Measurements from ENCODE around the gene SEMA4F. TPM values are rescaled to one million over a fixed set of nuclear protein-coding genes. Genes with fewer than 3 reads are reported as not detected.

Gene SEMA4F
- total RNA-seq, 1 donor from 2014 or later = 8.3 TPM

DNA sequence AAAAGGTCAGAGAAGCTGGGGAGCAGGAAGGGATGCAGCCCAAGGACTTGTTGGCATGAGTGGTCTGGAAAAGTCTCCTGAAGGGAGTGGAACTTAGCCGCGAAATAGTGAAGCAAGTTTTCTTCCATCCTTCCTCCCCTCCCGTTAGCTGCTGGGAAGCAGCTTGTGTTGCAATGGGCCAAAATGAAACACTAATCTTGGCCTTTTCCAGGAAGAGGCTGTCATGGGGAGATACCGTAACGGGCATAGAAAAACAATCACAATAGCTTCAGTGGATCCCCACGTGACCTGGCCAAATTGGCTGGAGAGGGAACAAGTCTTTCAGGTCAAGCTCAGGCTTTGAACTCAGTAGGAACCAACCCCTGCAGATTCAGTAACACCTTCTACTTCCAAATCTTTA, 49.3 kb downstream of the SEMA4F start:
- intact Hi-C loops (cut with DNase I) = no loop called here
- H3K9me3 ChIP-seq = no peaks in the 10 kb centered on the region
- no peaks in the 10 kb centered on the region for H3K27me3 ChIP-seq
- H3K4me1 ChIP-seq = no peaks in the 10 kb centered on the region
- H3K27ac ChIP-seq = no peak overlapping the region
- no peak overlapping the region for H3K4me3 ChIP-seq
- DNase-seq (ENCODE audit: extremely low spot score in 2 of 2) = no peak
- TF ChIP-seq POLR2AphosphoS5 (IDR thresholded peaks at IDR 0.05; ENCODE audit: insufficient read depth in 1 of 2, low read depth in 1 of 2) = no peak
- TF ChIP-seq, protein P1, sequence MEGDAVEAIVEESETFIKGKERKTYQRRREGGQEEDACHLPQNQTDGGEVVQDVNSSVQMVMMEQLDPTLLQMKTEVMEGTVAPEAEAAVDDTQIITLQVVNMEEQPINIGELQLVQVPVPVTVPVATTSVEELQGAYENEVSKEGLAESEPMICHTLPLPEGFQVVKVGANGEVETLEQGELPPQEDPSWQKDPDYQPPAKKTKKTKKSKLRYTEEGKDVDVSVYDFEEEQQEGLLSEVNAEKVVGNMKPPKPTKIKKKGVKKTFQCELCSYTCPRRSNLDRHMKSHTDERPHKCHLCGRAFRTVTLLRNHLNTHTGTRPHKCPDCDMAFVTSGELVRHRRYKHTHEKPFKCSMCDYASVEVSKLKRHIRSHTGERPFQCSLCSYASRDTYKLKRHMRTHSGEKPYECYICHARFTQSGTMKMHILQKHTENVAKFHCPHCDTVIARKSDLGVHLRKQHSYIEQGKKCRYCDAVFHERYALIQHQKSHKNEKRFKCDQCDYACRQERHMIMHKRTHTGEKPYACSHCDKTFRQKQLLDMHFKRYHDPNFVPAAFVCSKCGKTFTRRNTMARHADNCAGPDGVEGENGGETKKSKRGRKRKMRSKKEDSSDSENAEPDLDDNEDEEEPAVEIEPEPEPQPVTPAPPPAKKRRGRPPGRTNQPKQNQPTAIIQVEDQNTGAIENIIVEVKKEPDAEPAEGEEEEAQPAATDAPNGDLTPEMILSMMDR (IDR thresholded peaks at IDR 0.05) = no peak
- TF ChIP-seq POLR2A (IDR thresholded peaks at IDR 0.05) = no peak
- H3K36me3 ChIP-seq = no peaks in the 10 kb centered on the region

DNA sequence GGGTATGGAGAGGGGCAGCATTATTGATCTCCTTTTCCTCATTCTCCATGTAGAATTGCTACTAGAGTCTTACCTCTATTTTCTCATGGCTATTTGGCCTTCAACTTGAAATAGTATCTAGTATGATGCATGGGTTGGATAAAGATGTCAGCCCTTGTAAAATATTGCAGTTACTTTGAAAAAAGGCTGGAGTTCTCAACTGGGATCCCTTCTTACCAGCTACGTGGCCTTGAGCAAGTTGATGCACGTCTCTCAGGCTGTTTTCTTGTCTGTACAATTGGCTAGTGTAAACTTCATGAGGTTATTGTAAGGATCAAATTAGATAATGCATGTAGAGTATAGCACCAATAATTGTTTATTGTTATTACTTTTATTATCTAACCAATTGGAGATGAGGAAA, 50.2 kb downstream of the SEMA4F start:
- Histone ChIP-seq H3K36me3 (no peaks in the 10 kb centered on the region), H3K27me3 (no peaks in the 10 kb centered on the region), H3K4me1 (no peaks in the 10 kb centered on the region), H3K27ac (no peak overlapping the region), H3K4me3 (no peak overlapping the region), H3K9me3 (no peaks in the 10 kb centered on the region)
- intact Hi-C loops (cut with DNase I) = no loop called here
- no peak for TF ChIP-seq POLR2A (IDR thresholded peaks at IDR 0.05)
- no peak for TF ChIP-seq POLR2AphosphoS5 (IDR thresholded peaks at IDR 0.05; ENCODE audit: insufficient read depth in 1 of 2, low read depth in 1 of 2)
- TF ChIP-seq, protein P1 (IDR thresholded peaks at IDR 0.05) = no peak
- no peak for DNase-seq (ENCODE audit: extremely low spot score in 2 of 2)

DNA sequence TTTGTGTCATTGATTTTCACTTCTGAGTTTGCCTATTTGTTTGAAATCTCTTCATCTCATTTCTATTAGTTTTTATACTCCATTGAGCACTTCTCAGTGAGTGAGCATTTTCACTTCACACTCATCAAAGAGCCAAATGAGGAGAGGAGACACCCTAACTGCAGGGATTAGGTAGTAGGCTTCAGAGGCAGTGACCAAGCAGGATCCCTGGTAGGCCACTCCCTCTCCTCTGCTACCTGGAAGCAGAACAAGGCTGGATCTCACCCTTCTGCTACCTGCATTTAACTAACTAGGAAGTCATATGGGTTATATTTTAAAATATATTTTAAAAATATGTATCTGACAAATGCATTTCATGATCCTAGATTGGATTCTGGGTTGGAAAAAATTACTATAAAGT, 52.7 kb downstream of the SEMA4F start:
- Histone ChIP-seq H3K4me1 (no peaks in the 10 kb centered on the region), H3K36me3 (no peaks in the 10 kb centered on the region), H3K27ac (no peak overlapping the region), H3K9me3 (no peaks in the 10 kb centered on the region), H3K27me3 (no peaks in the 10 kb centered on the region), H3K4me3 (no peak overlapping the region)
- no peak for DNase-seq (ENCODE audit: extremely low spot score in 2 of 2)
- intact Hi-C loops (cut with DNase I) = no loop called here
- TF ChIP-seq POLR2AphosphoS5 (IDR thresholded peaks at IDR 0.05; ENCODE audit: insufficient read depth in 1 of 2, low read depth in 1 of 2) = no peak

DNA sequence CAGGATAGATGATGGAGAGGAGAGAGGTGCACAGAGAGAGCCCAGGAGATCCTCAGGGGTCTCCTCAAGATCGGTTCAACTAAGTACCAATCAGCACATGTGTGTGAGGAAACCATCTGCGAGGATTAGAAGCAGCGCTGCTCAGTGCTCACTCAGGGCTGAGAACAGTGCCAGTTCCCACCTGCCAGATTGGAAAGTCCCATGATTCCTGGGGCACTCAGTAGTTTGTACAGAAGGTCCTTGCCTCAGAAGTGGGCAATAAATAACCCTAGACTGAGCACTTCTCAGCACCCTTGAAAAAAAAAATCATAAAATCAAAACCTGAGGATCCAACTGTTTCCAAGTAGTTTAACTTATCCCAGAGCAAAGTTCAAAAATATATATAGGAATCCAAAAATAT, 53.8 kb downstream of the SEMA4F start:
- Histone ChIP-seq H3K9me3 (no peaks in the 10 kb centered on the region), H3K27ac (no peak overlapping the region), H3K4me3 (no peak overlapping the region), H3K36me3 (no peaks in the 10 kb centered on the region), H3K27me3 (no peaks in the 10 kb centered on the region), H3K4me1 (no peaks in the 10 kb centered on the region)
- intact Hi-C loops (cut with DNase I) = no loop called here
- no peak for DNase-seq (ENCODE audit: extremely low spot score in 2 of 2)
- TF ChIP-seq POLR2AphosphoS5 (IDR thresholded peaks at IDR 0.05; ENCODE audit: insufficient read depth in 1 of 2, low read depth in 1 of 2) = no peak

DNA sequence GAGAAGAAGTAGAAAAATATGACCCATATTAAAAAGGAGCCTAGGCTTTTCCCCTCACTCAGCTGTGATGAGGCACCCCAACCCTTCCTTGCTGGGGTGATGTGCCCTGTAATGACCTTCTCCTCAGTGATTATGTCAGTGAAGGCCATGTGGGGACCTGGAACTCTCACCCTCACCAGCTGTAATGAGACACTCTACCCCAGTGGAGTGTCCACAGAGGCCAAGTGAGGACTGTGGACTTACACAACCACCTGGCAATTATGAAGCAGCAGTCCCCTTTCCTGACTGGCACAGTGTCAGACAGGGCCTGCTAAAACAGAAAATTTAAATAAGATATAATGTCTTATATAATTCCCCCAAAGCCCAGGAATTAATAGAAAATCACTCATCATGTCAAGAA, 54.2 kb downstream of the SEMA4F start:
- H3K4me1 ChIP-seq = no peaks in the 10 kb centered on the region
- no peak overlapping the region for H3K27ac ChIP-seq
- intact Hi-C loops (cut with DNase I) = no loop called here
- no peak overlapping the region for H3K4me3 ChIP-seq
- TF ChIP-seq, protein P1 (IDR thresholded peaks at IDR 0.05) = no peak
- no peak for TF ChIP-seq POLR2AphosphoS5 (IDR thresholded peaks at IDR 0.05; ENCODE audit: insufficient read depth in 1 of 2, low read depth in 1 of 2)
- no peak for TF ChIP-seq POLR2A (IDR thresholded peaks at IDR 0.05)
- H3K9me3 ChIP-seq = no peaks in the 10 kb centered on the region
- H3K27me3 ChIP-seq = no peaks in the 10 kb centered on the region
- DNase-seq (ENCODE audit: extremely low spot score in 2 of 2) = no peak
- H3K36me3 ChIP-seq = no peaks in the 10 kb centered on the region

DNA sequence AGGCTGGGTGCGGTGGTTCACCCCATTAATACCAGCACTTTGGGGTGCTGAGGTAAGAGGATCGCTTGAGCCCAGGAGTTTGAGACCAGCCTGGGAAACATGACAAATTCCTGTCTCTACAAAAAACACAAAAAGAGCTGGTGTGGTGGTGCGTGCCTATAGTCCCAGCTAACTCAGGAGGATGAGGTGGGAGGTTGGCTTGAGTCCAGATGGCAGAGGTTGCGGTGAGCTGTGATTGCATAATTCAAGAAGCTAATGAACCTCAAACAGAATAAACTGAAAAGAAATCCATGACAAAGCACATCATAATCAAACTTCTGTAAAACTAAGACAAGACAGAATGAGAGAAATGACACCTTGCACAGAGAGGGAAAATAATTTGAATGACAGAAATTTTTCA, 54.8 kb downstream of the SEMA4F start:
- H3K36me3 ChIP-seq = no peaks in the 10 kb centered on the region
- no peak for DNase-seq (ENCODE audit: extremely low spot score in 2 of 2)
- no peak overlapping the region for H3K27ac ChIP-seq
- intact Hi-C loops (cut with DNase I) = no loop called here
- H3K4me3 ChIP-seq = no peak overlapping the region
- TF ChIP-seq POLR2A (IDR thresholded peaks at IDR 0.05) (no peak), POLR2AphosphoS5 (IDR thresholded peaks at IDR 0.05; ENCODE audit: insufficient read depth in 1 of 2, low read depth in 1 of 2) (no peak)
- TF ChIP-seq, protein P1 (IDR thresholded peaks at IDR 0.05) = no peak
- H3K27me3 ChIP-seq = no peaks in the 10 kb centered on the region
- no peaks in the 10 kb centered on the region for H3K4me1 ChIP-seq
- H3K9me3 ChIP-seq = no peaks in the 10 kb centered on the region
